ENCODE data around the gene SLC17A6. TPM values are rescaled to one million over a fixed set of nuclear protein-coding genes. Genes with fewer than 3 reads are reported as not detected.

Gene SLC17A6
- total and polyA plus RNA-seq, 9 donors, result 0.03 TPM; not detected in 8

Other genes with a start within 250 kb of the SLC17A6 start
- gene ANO5, start 145.3 kb upstream of the SLC17A6 start, total RNA-seq, result 14.3 TPM
- gene ANO5, start 145.3 kb upstream of the SLC17A6 start, polyA plus RNA-seq (ENCODE audit: insufficient read depth in 1 of 8, insufficient read length in 8 of 8, low replicate concordance in 1 of 8), result 10 to 100 TPM in 3 of 8 donors, 1 to 10 TPM in 5; 6.5 to 19.6 (median 9.6) TPM